GM10847 (cell line): Measurements from ENCODE around the gene CSNK2A1.

Experiments
- POLR2A ChIP-seq: IDR thresholded peaks from 2 replicates; pipeline ENCODE4 v1.6.1; 2011; ENCODE audit not compliant: insufficient read length; ENCODE audit errors: extremely low read depth

CSNK2A1 gene

GRCh38 chr20:571754-572441 lies 28.3 kb upstream of the CSNK2A1 start:
- no peak for TF ChIP-seq POLR2A

GRCh38 chr20:568673-569415 lies 25.3 kb upstream of the CSNK2A1 start:
- no peak for TF ChIP-seq POLR2A

DNA sequence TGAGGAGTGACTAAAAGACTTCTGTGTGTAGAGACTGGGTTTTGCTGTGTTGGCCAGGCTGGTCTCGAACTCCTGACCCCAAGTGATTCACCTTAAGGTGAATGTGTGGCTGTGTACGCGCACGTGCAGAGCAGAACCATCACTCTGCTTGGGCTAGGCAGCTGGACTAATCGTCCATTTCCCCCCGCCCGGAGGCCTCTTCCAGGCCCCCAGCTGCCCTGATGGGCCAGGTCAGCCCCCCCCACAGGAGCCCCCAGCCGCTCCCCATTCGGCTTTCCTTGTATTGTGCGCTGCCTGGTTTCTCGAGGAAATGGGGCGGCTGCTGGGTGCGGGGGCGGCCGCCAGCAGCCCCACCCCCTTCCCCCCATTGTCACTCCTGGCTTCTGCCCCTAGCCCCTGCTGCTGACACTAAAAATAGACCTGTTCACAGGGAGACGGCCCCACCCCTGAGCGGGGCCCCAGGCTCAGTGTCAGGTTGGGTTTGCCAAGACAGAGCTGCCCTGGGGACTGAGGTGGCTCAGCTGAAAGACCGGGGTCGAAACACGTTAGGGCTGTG lies 24.6 kb upstream of the CSNK2A1 start:
- TF ChIP-seq POLR2A: no peak

- no peak for TF ChIP-seq POLR2A
Observed at GRCh38 chr20:564192-564591, 20.6 kb upstream of the CSNK2A1 start.

DNA sequence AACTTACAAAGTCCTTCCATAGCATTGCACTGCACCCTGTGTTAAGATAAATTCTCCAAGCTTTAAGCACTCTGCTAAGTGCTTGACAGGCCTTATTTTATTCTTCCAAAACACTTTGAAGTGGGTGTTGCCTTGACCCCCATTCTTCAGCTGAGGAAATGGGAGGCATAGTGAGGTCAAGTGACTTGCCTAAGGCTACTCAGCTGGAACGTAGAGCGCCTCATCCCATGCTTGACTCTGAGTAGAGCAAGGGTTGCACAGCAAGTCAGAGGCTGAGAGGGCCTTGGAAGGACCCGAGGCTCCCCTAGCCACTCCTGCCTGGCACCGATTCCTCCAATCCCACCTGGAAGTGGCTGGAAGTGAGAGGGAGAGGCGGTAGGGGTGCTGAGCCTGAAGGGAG lies 19.6 kb upstream of the CSNK2A1 start:
- no peak for TF ChIP-seq POLR2A

GRCh38 chr20:562232-562897 lies 18.8 kb upstream of the CSNK2A1 start:
- no peak for TF ChIP-seq POLR2A

DNA sequence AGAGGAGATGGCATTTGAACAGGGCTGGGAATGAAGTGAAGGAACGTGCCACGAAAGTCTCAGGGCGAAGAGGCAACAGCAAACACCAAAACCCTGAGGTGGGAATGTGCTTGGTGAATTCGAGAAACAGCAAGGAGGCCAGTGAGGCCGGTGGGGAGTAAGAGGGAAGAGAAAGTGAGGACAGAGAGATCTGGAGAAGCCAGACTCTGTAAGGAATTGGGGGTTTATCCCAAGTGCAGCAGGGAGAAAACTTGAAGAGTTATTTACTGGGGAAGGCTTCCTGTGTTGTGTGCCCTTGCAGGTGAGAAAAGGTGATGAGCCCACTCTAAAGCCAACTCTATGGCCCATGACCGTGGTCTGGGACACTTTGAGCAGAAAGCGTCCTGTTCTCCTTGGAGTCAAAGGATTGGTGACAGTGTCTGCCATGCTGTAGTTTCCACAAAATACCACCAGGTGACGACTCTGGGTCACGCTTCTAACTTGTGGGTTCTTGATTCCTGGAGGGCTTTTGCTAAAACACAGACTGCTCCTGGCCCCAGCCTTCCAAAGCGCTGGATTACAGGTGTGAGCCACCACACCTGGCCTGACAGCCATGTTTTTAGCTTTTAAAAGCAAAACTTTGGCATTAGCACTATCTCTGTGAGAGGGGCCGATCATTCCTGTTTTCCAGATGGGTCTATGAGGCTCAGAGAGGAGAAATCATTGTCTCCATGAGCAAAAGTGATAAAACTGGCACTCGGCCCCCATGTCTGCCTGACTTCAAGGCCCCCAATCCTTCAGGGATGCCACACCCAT lies 18.0 kb upstream of the CSNK2A1 start:
- TF ChIP-seq POLR2A: no peak

GRCh38 chr20:560680-561079 lies 17.1 kb upstream of the CSNK2A1 start:
- TF ChIP-seq POLR2A: no peak

DNA sequence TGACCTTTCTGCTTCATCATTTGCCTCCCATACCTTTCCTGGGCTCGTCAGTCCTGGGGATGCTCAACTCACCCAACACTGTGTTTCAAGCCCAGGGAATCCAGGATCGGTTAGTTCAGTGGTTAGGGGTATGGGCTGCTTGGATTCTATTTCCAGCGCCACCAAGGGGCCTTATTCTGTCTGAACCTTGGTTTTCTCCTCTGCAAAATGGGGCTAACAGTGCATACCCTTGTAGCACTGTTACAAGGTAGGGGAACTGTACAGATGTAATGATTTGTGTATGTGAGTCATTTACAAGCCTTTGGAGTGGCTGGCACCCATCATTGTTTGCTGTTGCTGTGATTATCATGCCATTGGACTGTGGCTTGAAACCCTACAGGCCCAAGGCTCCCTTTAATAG lies 14.5 kb upstream of the CSNK2A1 start:
- TF ChIP-seq POLR2A: no peak

DNA sequence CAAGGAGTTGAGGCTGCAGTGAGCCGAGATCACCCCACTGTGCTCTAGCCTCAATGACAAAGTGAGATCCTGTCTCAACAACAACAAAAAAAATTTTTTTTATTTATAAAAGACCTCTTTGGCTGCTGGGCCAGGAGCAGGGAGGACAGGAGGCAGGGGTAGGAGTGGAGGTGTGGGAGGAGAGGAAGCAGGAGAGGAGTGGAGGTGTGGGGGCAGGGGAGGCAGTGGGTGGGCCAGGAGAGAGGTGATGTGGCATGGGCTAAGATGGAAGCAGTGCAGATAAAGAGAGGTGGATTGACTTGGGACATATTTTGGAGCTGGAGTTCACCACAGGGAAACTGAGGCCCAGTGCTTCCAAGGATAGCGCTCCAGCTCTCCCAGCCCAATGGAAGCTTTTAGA lies 13.4 kb upstream of the CSNK2A1 start:
- TF ChIP-seq POLR2A: no peak

DNA sequence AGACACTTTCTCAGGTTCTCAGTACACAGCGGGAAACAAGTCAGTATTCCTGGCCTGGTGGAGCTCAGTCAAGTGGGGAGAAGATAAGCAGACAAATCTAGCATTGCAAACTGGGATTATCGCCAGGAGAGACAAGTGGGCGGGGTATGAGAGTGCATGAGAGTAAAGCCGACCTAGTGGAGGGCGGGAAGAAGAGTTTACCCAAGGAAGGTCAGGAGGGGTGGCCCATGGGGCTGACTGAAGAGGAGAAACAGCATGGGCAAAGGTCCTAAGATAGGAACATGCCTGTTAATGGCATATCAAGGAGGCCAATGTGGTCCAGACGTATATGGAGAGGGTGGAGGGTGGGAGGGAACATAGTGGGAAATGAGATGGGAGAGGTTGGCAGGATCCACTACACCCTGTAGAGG lies 12.4 kb upstream of the CSNK2A1 start:
- no peak for TF ChIP-seq POLR2A

DNA sequence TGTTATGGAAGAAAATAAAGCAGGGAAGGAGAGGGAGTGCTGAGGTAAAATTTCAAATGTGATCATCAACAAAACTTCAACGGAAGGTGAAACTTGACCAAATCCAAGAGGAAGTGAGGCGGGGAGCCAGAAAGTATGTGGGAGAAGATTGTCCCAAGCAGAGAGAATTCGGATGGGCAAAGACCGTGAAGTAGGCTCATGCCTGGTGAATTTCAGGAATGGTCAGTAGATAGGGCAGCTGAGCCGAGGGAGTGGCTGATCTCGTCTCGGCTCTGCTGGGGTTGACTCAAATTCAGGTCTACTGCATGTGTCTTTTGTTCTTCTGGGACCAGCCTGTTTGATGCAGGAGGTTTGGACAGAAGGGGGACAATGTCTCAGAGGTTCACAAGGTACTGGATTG lies 7.0 kb upstream of the CSNK2A1 start:
- no peak for TF ChIP-seq POLR2A

DNA sequence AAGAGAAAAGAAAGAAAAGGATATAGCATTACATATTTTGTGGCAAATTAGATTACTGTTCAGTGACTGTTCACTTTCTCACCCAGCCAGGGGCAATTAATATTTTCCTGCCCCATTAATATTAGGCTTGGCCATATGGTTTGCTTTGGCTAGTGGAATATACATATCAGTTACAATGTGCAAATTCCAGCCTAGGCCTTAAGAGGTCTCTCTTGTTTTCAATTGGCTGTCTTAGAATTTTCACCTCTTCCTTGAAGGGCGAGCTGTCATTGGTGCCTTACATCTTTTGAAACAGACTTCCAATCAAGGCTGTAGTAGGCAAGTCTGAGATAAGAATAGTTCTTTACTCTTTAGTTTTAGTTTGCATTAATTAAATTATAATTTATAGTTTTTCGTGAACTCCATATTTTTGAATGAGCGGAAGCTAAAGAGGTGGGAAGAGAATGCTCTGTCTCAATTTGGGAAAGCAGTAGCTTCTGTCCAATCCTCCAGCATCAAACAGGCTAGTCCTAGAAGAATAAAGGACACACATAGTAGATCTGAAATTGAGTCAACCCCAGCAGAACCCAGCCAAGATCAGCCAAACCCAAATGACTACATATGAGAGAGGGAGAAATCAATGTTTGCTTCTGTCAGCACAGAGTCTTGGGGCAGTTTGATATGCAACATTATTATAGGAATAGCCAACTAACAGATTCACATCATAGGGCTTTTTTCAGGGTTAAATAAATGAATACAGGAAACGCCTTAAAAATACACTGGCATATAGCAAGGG lies 6.3 kb upstream of the CSNK2A1 start:
- TF ChIP-seq POLR2A: no peak

DNA sequence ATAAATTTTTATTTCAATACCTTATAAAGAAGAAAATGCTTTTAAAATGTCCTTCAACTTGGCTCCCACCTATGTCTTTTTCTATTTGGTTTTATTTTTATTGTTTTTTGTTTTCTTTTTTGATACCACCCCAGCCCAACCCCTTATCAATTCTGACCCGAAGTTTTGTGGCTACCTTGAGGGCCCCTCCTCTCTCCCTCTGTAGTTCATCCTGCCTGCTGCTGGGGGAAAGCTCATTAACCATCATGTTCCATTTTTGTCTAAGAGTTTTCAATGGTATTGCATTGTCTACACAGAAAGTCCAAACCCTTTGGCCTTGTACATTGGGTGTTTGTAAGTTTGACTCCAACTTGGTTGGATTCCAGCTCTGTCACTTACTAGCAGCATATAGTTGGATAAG lies 5.3 kb upstream of the CSNK2A1 start:
- TF ChIP-seq POLR2A: no peak
